C4-2B (cell line): Measurements from ENCODE around the gene FRMD3.

Experiments used
- H3K27ac ChIP-seq: fragments of 450-650 bp; 2 replicates; pipeline ENCODE4 v1.5.1; 2017
- ZFX ChIP-seq: fragments of 450-650 bp; IDR thresholded peaks from 2 replicates; pipeline ENCODE4 v1.6.1; 2017
- TF ChIP-seq, protein P1 (sequence below): fragments of 450-650 bp; conservative IDR thresholded peaks from 2 replicates; pipeline ENCODE4 v1.5.1; 2017; ENCODE audit warnings: mild to moderate bottlenecking

FRMD3 gene

DNA sequence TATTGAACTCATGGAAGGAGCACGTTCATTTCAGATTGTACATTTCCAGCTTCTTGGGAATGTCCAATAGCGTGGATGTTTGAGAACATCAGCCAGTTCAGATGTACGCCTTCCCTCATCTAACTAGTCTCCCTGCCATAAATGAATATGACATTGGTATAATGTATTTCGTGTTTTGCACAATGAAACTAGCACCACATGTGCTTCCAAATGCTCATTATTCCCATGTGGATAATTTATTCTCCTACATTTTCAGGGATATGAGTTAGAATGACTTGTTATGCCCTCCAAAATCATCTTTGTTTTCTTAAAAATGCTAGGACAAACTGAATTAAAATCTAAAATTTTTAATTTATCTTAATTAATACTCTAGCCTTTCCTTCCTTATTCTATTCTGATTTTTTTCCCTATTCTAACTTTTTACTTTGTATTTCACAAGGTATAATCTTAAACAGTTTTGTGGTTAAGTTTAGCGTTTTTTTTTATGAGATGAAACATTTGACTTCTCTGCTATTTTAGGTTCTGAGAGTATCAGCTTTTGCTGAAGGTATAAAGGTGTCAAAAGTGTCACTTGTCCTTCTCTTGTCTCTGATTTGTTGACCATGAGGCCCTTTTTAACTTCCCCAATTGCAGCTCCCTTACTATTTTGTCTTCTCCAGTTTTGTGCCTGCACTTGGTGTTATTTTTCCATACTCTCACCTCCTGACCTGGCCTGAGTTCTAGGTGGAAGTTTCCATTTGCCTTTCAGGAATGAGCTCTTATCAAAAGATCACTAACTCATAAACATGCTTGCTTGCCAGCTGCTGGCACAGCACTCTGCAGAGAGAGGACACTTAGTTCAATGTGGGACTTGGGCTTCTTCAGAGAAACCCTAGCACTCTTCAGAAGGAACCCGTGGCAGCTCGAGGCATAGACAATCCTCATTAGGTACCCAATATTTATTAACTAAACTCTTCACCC is 106.8 kb downstream of the FRMD3 start:
- peak overlapping the region; percentile 83 for H3K27ac ChIP-seq
- TF ChIP-seq, protein P1, sequence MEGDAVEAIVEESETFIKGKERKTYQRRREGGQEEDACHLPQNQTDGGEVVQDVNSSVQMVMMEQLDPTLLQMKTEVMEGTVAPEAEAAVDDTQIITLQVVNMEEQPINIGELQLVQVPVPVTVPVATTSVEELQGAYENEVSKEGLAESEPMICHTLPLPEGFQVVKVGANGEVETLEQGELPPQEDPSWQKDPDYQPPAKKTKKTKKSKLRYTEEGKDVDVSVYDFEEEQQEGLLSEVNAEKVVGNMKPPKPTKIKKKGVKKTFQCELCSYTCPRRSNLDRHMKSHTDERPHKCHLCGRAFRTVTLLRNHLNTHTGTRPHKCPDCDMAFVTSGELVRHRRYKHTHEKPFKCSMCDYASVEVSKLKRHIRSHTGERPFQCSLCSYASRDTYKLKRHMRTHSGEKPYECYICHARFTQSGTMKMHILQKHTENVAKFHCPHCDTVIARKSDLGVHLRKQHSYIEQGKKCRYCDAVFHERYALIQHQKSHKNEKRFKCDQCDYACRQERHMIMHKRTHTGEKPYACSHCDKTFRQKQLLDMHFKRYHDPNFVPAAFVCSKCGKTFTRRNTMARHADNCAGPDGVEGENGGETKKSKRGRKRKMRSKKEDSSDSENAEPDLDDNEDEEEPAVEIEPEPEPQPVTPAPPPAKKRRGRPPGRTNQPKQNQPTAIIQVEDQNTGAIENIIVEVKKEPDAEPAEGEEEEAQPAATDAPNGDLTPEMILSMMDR, result no peak
- no peak for TF ChIP-seq ZFX

- H3K27ac ChIP-seq, result no peak overlapping the region
- TF ChIP-seq, protein P1, result no peak
- TF ChIP-seq ZFX, result no peak
Observed at GRCh38 chr9:83430681-83431080, 107.5 kb downstream of the FRMD3 start.

- TF ChIP-seq, protein P1, result no peak
- TF ChIP-seq ZFX, result no peak
- H3K27ac ChIP-seq, result no peak overlapping the region
Observed at GRCh38 chr9:83429229-83429628, 109.0 kb downstream of the FRMD3 start.

GRCh38 chr9:83425240-83425639 is 113.0 kb downstream of the FRMD3 start:
- TF ChIP-seq, protein P1, result no peak
- TF ChIP-seq ZFX, result no peak
- no peak overlapping the region for H3K27ac ChIP-seq

DNA sequence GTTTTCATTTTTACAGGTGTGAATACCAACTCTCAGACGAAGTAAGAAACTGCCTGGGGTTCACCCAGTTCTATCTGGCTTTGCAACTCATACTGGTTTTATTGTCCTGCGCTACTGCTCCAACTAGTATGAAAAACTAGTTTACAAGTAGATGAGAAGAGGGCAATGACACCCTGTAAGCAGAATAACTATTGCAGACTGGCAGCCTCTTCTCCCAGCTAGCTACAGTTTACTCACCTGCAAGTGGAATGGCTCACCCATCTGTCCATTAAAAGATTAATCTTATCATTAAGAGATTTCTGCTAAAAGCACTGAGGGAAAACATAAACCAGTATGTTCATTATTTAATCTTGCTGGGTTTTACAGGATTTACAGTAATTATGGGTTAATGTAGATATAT is 113.4 kb downstream of the FRMD3 start:
- H3K27ac ChIP-seq, result no peak overlapping the region

GRCh38 chr9:83423815-83424707 is 114.1 kb downstream of the FRMD3 start:
- no peak overlapping the region for H3K27ac ChIP-seq
- TF ChIP-seq, protein P1, result no peak

More for the DNA sequence above, 113.4 kb downstream of the FRMD3 start:
- TF ChIP-seq, protein P1, result no peak
- TF ChIP-seq ZFX, result no peak
